A204.1 (cell line): ENCODE results near the gene DISP3.

Experiments
- FAIRE-seq: peaks from 2 replicates; lab custom pipeline; 2012; peaks lifted over from hg19 to GRCh38; lab: Jason Lieb, UNC

DISP3 gene

DNA sequence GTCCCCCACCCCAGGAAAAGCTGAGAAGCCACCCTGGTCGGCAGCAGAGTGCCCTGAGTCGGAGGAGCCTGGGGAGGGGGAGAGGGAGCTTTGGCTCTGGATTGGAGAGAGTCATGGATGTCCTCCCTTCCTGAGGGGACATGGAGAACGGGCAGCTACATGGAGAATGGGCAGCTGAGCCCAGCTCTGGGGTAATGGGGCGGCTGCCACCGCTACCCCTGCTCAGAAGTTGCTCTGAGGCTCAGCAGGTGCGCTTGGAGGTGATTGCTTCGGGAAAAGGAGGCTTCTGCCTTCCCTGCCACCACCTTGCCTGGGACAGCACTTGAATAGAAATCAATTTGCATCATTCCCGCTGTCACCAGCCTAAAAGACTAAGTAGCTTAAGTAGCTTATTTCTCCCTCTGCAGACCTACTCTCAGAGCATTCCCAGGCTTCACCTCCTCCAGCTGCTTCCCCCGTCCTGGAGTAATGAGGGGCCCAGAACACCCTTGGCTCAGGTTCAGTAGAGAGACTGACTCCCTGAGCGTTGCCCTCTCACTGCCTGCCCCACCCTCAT lies 8.3 kb downstream of the DISP3 start:
- no peak for FAIRE-seq

DNA sequence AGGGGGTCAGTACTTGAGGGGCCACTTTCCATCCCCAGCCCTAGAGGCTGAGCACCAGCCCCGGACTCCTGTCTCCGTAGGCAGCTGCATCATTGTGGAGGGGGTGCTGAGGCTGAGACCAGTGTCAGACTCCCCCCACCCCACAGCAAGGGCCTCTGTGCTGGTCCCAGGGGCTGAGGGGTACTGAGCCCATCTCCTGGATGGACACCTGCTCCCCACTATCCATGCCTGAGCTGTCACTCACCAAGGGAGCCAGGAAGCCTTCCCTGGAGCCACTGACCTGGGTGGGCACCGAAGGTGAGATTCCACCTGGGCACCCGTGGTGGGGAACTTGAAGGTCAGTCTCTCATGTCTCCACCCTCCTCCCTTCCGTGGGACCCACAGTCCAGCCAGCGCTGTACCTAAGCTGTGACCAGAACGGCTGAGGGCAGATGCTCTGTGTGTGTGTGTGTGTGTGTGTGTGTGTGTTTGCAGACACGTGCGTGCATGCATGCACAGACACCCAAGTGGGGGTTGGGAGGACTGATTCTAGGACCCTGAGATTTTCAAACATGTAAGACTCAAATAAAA lies 9.3 kb downstream of the DISP3 start:
- no peak for FAIRE-seq

DNA sequence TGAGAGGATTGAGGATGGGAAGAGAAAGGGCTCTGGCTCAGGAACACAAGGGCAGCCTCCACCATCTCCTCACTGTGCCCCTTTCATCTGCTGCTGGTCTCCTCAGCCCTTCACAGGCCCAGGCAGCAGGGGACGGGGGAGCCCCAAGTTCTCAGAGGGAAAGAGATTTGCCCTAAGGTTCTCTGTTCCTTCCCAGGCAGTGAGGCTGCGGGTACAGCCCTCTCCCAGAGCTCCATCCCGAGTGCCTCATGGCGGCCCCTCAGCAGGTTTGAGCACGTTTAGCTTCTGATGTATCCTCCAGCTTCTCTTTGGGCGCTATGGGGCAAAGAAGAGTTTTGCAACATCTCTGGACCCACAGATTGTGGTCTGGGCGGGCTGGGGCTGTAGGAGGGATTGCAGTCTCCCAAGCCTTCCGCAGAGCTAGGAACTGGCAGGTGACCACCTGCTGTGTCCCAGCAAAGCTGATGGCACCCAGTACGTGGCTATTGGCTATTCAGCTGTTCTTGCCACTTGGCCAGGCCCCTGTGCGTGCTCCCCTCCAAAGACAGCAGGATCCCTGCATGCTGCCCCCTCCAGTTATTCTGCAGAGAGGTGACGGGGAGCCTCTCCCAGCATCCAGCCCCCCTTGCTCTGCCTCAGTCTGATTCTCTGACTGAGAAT lies 10.1 kb downstream of the DISP3 start:
- no peak for FAIRE-seq

DNA sequence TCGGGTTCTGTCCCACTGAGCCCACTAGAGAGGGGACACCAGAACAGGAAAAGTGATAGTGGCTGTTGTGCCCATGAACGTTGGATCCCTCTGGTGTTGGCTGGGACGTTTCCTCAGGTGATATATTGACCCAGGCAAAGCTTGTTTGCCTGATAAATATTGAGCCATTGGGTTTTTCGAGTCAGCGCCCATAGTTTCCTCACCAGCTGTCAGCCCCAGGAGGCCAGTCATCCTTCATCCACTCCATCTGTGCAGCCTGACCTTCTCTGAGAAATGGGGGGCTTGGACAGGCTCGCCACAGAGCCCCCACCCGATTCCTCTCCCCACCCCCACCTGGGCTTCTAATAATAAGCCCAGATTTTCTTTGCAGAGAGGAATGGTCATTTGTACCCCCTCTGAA lies 13.3 kb downstream of the DISP3 start:
- FAIRE-seq = no peak

DNA sequence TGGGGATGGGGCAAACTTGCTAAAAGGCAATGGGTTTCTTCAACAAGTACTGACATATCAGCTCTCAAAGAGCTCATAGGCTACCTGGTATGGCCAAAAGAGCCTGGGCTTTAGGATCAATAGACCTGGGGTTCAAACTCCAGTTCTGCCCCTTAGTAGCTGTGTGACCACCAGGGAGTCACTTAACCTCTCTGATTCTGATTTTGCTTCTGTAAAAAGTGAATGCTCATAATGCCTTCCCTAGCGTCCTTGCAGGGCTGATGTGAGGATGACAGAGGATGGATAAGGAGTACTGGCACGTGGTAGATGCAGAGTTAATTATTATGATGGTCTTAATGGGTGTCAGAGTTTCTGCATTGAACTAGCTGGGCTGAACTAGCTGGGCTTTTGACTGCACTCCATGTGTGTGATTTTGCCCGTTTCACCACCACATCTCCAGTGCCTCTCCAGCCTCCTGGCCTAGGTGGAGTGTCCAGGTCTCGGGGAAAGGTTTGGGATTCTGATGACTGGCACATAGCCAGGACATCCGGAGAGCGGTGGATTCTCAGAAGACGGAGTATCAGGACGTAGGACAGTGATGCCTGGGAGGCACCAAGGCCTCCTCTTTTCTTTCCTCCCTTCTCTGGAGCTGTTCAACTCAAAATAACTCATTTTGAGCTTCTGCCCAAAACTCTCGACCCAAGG lies 15.2 kb downstream of the DISP3 start:
- FAIRE-seq = no peak

DNA sequence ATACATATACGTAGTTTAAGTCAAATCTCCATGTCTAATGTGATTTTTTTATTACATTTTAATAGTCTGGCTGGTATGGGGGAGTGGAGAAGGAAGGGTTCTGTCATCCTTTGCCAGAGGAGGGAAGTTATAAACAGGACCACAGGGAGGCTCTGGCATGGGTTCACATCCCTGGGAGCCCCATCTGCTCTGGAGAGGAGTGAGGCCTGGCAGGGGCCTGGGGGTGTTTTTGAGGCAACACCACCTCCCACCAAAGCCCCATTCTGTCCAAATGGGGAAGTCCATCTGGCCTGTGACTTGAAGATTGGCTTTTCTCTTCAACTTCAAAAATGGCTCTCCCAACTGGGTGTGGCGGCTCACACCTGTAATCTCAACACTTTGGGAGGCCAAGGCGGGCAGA lies 15.8 kb downstream of the DISP3 start:
- no peak for FAIRE-seq

DNA sequence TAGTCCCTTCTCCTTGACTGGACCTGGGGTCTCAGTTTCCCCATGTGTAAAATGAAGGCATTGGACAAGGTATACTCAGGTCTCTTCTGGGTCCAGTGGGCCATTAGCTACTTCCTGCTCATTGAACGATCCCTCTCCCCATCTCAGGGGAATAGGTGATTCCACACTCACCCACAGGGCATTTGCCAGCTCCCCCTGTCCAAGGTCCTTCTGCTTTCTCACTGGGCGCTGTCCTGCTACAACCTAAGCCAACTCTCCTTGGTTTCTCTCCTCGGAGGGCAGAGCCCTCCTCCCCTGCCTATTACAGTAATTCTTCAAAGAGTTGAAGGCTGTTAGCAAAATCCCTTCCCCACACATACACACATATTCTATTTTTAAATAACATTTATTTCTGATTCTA lies 16.6 kb downstream of the DISP3 start:
- no peak for FAIRE-seq

DNA sequence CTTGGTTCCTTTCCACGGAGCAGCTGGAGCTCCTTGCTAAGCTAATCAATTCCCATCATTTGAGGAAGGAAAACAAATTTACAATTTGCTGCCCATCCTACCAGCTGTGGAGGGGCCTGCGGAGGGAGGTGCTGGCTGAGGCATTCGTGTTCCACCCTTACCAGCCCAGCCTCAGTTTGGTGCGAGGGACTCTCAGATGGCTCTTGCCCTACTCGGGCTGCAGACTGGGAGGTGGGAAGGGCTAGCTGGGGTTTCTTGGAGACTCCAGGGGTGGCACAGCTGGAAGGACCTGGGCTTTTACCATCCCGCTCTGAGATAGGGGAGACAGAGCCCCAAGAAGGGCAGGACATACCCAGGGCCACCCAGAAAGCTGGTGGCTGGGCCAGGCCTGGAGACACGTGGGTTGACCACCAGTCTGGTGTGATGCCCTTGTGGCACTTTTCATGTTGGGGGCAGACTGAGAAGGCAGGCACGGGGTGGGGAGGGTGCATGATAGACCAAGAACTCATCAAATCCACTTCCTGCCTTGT lies 17.7 kb downstream of the DISP3 start:
- FAIRE-seq = no peak

DNA sequence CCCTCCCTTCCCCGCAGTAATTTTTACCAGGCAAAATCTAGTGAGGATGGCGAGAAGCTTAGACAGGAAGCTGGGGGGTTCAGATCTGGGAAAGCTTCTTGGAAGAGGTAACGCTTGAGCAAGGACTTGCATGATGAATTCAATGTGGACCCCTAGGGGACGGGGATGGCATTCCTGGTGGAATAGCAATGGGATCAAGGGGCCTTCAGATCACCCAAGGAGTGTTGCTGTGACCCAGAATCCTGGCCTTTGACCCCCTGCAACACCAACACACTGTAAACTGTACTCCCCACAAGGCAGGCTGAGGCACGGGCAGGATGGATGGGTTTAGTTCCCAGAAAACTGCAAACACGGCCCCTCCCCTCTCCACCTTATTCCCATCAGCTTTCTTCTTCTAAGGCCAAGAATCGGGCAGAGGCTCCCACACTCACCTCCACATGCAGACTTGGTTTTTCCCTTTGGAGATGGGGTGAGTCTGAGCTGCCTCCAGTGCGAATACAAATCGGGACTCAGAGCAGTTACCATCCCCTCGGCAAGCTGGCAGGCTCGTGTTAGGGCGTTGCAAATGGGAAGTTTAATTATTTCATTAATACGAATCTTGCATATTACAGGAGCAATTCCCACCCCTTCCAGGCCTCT lies 20.1 kb downstream of the DISP3 start:
- no peak for FAIRE-seq

DNA sequence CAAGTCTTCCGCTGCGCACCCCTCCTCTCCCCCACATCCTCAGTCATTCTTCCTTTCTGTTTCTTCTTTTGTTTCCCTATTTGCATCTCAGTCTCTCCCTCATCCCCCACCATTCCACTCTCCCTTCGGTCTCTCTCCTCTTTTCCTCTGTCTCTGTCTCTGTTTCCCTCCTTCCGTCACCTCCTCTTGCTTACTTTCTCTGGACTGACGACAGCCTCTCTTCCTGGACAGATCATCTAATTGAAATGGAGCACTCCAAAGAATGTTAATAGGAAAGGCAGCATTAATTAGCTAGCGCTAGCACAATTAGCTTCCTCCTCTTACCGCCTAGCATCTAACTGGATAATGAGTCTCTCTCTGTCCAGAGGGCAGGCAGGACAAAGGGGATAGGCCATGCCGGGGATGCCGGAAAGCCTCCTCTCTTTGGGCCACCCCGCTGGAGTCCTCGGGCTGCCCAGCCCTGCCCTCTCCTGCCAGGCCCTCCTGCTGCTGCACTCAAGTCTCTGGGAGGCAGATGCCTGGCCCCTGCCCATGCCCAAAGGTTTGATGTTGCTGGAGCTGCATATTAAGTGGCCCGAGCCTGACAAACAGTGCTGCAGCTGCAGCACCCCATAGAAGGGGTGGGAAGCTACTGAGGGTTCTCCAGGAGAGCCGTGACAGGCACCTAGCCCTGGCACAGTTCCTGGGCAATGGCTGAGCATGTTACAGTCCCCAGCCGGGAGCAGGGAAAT lies 20.8 kb downstream of the DISP3 start:
- no peak for FAIRE-seq

DNA sequence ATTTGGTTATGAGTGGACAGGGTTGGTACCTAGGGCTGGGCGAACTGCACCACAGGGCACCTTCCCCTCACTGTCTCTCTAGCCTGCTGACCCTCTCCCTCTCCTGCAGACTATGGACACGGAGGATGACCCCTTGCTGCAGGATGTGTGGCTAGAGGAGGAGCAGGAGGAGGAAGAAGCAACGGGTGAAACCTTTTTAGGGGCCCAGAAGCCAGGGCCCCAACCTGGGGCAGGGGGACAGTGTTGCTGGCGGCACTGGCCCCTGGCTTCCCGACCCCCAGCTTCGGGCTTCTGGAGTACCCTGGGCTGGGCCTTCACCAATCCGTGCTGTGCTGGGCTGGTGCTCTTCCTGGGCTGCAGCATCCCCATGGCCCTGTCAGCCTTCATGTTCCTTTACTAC lies 21.9 kb downstream of the DISP3 start:
- FAIRE-seq = no peak

DNA sequence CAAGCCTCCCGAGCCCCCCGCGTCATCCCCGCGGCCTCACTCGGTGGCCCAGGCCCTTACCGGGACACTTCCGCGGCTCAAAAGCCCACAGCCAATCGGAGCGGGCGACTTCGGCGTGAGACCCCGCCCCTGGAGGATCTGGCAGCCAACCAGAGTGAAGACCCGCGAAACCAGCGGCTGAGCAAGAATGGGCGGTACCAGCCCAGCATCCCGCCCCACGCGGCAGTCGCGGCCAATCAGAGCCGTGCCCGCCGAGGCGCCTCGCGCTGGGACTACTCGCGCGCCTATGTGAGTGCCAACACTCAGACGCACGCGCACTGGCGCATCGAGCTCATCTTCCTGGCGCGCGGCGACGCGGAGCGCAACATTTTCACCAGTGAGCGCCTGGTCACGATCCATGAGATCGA lies 22.5 kb downstream of the DISP3 start:
- no peak for FAIRE-seq

DNA sequence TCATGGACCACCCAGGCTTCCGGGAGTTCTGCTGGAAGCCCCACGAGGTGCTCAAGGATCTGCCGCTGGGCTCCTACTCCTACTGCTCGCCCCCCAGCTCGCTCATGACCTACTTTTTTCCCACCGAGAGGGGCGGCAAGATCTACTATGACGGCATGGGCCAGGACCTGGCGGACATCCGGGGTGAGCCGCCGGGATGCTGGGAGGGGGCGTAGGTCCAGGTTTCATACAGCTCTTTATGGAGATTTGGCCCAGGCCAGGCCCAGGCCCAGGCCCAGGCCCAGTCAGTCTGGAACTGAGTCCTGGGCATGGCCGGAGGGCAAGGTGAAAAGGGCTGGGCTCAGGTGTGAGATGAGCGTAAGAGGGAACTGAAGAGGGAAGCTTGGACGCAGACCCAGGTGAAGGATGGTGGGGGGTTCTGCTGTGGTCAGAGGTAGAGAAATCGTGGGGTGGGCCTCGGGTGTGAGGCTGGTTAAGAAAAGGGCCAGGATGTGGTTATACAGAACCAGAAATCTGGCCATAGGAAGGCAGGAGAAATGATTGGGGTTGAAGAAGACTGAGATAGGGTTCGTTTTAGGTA lies 23.0 kb downstream of the DISP3 start:
- FAIRE-seq = no peak

DNA sequence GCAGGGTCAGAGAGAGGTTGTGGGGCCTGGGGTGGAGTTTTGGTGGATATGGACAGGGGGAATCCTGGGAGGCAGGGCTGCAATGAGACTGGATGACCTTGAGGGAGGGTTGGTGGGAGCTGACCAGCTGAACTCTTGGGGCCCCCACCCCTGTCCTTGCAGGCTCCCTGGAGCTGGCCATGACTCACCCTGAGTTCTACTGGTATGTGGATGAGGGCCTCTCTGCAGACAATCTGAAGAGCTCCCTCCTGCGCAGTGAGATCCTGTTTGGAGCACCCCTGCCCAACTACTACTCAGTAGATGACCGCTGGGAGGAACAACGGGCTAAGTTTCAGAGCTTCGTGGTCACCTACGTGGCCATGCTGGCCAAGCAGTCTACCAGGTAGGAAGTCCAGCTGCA lies 23.6 kb downstream of the DISP3 start:
- no peak for FAIRE-seq

DNA sequence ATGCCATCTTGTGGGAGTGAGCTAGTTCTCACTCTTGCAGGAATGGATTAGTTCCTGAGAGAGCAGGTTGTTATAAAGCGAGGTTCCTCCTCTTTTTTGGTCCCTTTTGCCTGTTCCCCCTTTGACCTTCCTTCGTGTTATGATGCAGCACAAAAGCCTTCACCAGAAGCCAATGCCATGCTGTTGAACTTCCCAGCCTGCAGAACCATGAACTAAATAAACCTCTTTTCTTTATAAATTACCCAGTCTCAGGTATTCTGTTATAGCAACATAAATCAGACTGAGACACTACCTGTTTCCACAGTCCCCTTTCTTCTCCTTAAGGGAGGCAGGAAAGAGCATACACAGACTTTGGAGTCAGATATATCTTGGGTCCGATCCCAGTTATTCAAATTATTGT lies 25.6 kb downstream of the DISP3 start:
- no peak for FAIRE-seq

DNA sequence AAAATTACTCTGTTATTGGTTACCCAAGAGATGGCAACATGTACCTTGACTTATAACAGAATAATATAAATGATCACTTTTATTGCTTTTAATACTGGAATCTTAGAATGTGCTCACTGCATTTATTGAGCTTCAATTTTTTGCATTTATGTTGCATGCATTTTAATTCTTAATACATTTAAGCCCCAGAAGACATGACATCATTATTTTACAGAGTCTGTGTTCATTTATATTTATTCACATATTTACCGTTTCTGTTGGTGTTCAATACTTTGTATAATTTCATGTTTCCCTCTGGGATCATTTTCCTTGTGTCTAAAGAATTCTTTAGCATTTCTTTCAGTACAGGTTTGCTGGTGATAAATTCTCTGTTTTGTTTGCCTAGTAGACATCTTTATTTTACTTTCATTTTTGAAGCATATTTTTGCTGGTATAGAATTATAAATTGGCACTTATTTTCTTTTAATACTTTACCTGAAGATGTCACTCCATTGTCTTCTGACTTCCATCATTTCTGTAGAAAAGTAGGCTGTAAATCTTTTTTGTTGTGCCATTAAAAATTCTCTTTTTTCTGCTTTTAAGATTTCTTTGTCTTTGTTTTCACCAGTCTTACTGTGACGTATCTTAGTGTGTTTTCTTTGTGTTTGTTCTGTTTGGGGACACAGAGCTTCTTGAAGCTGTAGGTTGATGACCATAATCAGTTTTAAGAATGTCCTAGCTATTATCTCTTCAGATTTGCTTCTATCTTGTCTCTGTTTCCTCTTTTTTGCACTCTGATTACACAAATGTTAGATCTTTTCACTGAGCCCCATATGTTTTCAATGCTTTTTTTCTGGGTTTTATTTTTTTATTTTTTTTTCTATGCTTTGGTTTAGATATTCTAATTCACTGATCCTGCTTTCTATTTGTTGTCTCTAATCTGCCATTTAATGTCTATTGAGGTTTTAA lies 26.9 kb downstream of the DISP3 start:
- FAIRE-seq = no peak

DNA sequence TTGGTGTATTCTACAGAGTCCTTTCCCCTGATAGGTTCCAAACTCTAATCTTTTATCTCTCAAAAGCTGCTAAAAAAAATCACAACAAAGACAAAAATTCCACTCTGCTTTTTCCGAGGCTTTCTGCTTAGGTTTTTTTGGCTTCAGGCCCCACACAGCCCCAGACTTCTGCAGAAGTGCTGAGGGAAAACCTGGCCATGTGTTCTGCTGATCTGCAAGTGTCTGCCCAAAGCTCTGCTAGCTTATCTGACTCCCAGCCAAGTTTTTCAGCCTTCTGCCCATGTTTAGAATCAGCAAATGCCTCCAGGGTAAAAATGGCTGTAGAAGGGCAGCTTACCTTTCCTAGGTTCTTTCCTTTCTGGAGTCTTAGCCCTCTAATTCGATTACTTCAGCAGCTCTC lies 28.4 kb downstream of the DISP3 start:
- no peak for FAIRE-seq

DNA sequence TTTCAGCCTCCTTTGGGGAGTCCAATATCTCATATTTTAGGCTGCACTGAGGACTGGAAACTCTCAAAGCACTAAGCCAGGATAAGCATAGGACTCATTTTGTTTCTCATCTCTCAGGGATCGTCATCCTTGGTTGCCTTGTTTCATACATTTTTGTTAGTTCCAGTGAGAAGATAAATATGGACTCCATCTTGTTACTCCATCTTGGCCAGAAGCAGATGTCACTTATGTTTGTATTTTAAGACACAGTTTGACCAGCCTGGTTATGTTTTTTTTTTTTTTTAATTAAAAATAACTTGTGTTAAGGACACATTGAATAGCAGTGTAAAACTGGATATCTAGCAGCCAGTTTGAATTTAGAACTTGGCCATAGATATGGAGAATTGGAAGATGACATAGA lies 34.7 kb downstream of the DISP3 start:
- no peak for FAIRE-seq

DNA sequence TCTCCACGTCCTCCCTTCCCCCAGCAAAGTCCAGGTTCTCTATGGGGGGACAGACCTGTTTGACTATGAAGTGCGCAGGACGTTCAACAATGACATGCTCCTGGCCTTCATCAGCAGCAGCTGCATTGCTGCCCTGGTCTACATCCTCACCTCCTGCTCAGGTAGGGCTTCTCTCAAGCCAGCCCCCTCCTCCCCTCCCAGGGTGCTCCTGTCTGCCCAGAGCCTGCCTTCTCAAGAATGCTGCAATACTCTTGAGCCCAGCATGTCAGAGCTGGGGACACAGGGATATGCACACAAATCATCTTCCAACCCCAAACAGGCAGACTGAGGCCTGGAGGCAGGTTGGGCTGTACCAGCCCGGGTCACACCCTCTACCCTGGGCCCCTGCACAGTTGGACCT lies 35.4 kb downstream of the DISP3 start:
- no peak for FAIRE-seq

DNA sequence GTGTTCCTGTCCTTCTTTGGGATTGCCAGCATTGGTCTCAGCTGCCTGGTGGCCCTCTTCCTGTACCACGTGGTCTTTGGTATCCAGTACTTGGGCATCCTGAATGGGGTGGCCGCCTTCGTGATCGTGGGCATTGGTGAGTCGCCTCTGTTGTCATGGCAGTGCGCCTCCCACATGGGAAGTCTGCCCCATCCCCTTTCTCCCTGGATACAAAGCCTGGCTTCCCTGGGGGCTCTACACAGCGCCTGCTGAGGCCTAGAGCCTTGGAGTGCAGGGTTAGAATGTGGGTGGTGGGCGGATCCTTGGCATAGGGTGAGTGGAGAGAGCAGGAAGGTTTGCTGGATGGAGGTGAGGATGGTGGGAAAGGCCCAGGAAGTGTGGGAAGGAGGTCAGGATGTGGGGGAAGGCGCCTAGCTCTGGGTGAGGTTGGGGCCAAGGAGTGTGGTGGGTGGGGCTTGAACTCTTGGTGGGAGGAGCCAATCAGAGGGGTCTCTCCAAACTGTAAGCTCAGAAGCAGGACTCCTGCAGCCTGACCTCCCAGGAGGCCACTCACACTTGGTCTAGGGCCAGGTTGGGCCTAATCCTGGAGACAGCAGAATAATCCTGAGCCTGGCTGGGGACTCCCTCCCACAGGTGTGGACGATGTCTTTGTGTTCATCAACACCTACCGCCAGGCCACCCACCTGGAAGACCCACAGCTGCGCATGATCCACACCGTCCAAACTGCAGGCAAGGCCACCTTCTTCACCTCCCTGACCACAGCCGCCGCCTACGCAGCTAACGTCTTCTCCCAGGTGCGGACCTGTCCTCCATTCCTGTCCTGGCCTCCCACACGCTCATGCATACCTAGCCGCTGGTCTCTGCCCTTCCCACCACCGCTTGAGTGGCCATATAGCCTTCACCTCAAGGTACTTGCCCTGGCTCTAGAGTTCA lies 36.7 kb downstream of the DISP3 start:
- no peak for FAIRE-seq
